SK-N-SH treated with all-trans-retinoic acid at 6 μM for 48 hours (cell line): ENCODE results near the gene ABCA1.

Experiments
- ARNTL ChIP-seq: fragments of 450-650 bp; formaldehyde crosslinking; IDR thresholded peaks from 2 replicates; pipeline ENCODE4 v1.5.0; 2020; ENCODE audit warnings: low read depth, mild to moderate bottlenecking, moderate library complexity, borderline replicate concordance
- ESRRG ChIP-seq: fragments of 250-450 bp; sonication (Bioruptor Pico); IDR thresholded peaks from 2 replicates; pipeline ENCODE4 v1.6.1; 2021; ENCODE audit warnings: mild to moderate bottlenecking
- OSR1 ChIP-seq: fragments of 250-450 bp; sonication (Bioruptor Pico); IDR thresholded peaks from 2 replicates; pipeline ENCODE4 v1.8.0; 2022; ENCODE audit warnings: moderate library complexity, mild to moderate bottlenecking, inconsistent platforms
- PATZ1 ChIP-seq: fragments of 250-450 bp; sonication (Bioruptor Pico); IDR thresholded peaks from 2 replicates; pipeline ENCODE4 v1.8.0; 2020; ENCODE audit warnings: mild to moderate bottlenecking, moderate library complexity, borderline replicate concordance
- TCF4 ChIP-seq: fragments of 250-450 bp; sonication (Bioruptor Pico); IDR thresholded peaks from 2 replicates; pipeline ENCODE4 v1.8.0; 2021; ENCODE audit warnings: mild to moderate bottlenecking, moderate library complexity, borderline replicate concordance
- TF ChIP-seq, protein P1 (sequence below): fragments of 250-450 bp; sonication (Bioruptor Pico); IDR thresholded peaks from 2 replicates; pipeline ENCODE4 v1.8.0; 2021; ENCODE audit warnings: low read depth, mild to moderate bottlenecking, moderate library complexity, borderline replicate concordance
- TF ChIP-seq, protein P2 (sequence below): fragments of 250-450 bp; sonication (Bioruptor Pico); IDR thresholded peaks from 2 replicates; pipeline ENCODE4 v1.5.1; 2020; ENCODE audit warnings: low read depth, mild to moderate bottlenecking, moderate library complexity

DNA sequence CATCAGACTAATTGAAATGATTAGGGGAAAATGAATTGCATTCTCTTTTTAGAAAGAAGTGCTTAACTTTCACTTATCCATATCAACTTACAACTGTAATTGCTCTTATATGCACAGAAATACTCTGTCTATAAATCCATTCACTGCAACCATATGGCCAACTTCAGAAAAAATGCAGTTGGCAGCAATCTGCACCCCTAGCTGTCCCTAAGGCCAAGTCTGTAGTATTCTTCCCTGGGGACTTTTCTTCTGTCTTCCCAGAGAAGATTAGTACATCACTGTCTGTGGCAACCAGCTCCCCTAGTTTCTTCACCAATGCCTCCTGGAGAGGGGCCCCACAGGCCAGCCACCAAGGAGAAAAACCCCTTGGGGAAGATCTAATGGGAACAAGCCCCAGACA, 45.4 kb downstream of the ABCA1 start:
- TF ChIP-seq OSR1 (CRISPR knock-in tag): no peak
- TF ChIP-seq, protein P1, sequence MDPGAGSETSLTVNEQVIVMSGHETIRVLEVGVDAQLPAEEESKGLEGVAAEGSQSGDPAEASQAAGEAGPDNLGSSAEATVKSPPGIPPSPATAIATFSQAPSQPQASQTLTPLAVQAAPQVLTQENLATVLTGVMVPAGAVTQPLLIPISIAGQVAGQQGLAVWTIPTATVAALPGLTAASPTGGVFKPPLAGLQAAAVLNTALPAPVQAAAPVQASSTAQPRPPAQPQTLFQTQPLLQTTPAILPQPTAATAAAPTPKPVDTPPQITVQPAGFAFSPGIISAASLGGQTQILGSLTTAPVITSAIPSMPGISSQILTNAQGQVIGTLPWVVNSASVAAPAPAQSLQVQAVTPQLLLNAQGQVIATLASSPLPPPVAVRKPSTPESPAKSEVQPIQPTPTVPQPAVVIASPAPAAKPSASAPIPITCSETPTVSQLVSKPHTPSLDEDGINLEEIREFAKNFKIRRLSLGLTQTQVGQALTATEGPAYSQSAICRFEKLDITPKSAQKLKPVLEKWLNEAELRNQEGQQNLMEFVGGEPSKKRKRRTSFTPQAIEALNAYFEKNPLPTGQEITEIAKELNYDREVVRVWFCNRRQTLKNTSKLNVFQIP: no peak
- TF ChIP-seq ESRRG: no peak
- no peak for TF ChIP-seq TCF4 (CRISPR knock-in tag)
- TF ChIP-seq ARNTL (CRISPR knock-in tag): no peak
- no peak for TF ChIP-seq PATZ1 (CRISPR knock-in tag)
- TF ChIP-seq, protein P2, sequence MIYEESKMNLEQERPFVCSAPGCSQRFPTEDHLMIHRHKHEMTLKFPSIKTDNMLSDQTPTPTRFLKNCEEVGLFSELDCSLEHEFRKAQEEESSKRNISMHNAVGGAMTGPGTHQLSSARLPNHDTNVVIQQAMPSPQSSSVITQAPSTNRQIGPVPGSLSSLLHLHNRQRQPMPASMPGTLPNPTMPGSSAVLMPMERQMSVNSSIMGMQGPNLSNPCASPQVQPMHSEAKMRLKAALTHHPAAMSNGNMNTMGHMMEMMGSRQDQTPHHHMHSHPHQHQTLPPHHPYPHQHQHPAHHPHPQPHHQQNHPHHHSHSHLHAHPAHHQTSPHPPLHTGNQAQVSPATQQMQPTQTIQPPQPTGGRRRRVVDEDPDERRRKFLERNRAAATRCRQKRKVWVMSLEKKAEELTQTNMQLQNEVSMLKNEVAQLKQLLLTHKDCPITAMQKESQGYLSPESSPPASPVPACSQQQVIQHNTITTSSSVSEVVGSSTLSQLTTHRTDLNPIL: no peak
